Glutamatergic neuron (in vitro differentiated cells): ENCODE results near the gene RAE1. TPM values are rescaled to one million over a fixed set of nuclear protein-coding genes. Genes with fewer than 3 reads are reported as not detected.

Experiments
- DNase-seq: peaks from one replicate; pipeline ENCODE4 v3.0.0; 2022
- H3K27ac Mint-ChIP-seq: one replicate; pipeline ENCODE4 v1.8.0; 2020; ENCODE audit warnings: mild to moderate bottlenecking, mixed read lengths, inconsistent platforms; ENCODE audit not compliant: unreplicated experiment
- H3K27me3 Mint-ChIP-seq: one replicate; pipeline ENCODE4 v1.8.0; 2020; ENCODE audit warnings: mild to moderate bottlenecking, moderate library complexity, mixed read lengths, inconsistent platforms; ENCODE audit not compliant: unreplicated experiment
- H3K36me3 Mint-ChIP-seq: one replicate; pipeline ENCODE4 v1.8.0; 2020; ENCODE audit warnings: mild to moderate bottlenecking, mixed read lengths, inconsistent platforms; ENCODE audit not compliant: unreplicated experiment
- H3K4me1 Mint-ChIP-seq: one replicate; pipeline ENCODE4 v1.8.0; 2020; ENCODE audit warnings: mild to moderate bottlenecking, low read depth, mixed read lengths, inconsistent platforms; ENCODE audit not compliant: unreplicated experiment
- H3K4me3 Mint-ChIP-seq: one replicate; pipeline ENCODE4 v1.8.0; 2020; ENCODE audit warnings: mild to moderate bottlenecking, mixed read lengths, inconsistent platforms; ENCODE audit not compliant: unreplicated experiment
- H3K9me3 Mint-ChIP-seq: one replicate; pipeline ENCODE4 v1.8.0; 2020; ENCODE audit warnings: mild to moderate bottlenecking, moderate library complexity, mixed read lengths, inconsistent platforms; ENCODE audit not compliant: unreplicated experiment
- CTCF ChIP-seq: fragments of 200-600 bp; sonication (generic); IDR thresholded peaks from one replicate; pipeline ENCODE4 v1.5.0; 2021; ENCODE audit not compliant: partially characterized antibody, unreplicated experiment
- microRNA-seq: library from miRNA; unstranded; fragments of <30 nt; microRNA quantifications from one replicate; pipeline ENCODE4, GENCODE V29; 2020; ENCODE audit not compliant: unreplicated experiment
- total RNA-seq: library from RNA; stranded (reverse); fragmentation: NEBNext Ultra II Directional; extraction: Animal tissue kit (Norgen Biotek cat#: 25700); gene quantifications from one replicate; pipeline ENCODE4 v1.2.1, GENCODE V29; 2021; ENCODE audit not compliant: unreplicated experiment

Gene RAE1
- total RNA-seq, 1 donor from 2014 or later = 28.3 TPM

- TF ChIP-seq CTCF = no peak
- Mint-ChIP-seq H3K27me3 (peaks cover 6% of the 10 kb centered on the region), H3K9me3 (peaks cover 8% of the 10 kb centered on the region), H3K27ac (no peak overlapping the region), H3K4me1 (peaks cover 9% of the 10 kb centered on the region), H3K4me3 (no peak overlapping the region), H3K36me3 (peaks cover 5% of the 10 kb centered on the region)
- no peak for DNase-seq
Measured at GRCh38 chr20:57426831-57427230, 75.8 kb downstream of the RAE1 start.

GRCh38 chr20:57428324-57429158 is 77.5 kb downstream of the RAE1 start:
- no peak for TF ChIP-seq CTCF
- H3K36me3 Mint-ChIP-seq = peaks cover 5% of the 10 kb centered on the region
- peaks cover 6% of the 10 kb centered on the region for H3K27me3 Mint-ChIP-seq
- peaks cover 8% of the 10 kb centered on the region for H3K9me3 Mint-ChIP-seq
- H3K4me1 Mint-ChIP-seq = peaks cover 9% of the 10 kb centered on the region
- H3K4me3 Mint-ChIP-seq = no peak overlapping the region
- DNase-seq = no peak
- no peak overlapping the region for H3K27ac Mint-ChIP-seq

Small RNA genes within 50 kb of the gene (microRNA-seq; reads per million reads assigned to microRNA genes)
- not detected for gene MIR4325

Other genes with a start within 250 kb of the RAE1 start
- 8.7 TPM for gene BMP7, start 84.6 kb upstream of the RAE1 start, total RNA-seq
- not detected for gene SPO11, start 21.5 kb upstream of the RAE1 start, total RNA-seq
- gene RBM38, start 40.1 kb downstream of the RAE1 start, total RNA-seq = 16.6 TPM
- not detected for gene CTCFL, start 173.9 kb downstream of the RAE1 start, total RNA-seq
- gene PCK1, start 209.9 kb downstream of the RAE1 start, total RNA-seq = not detected